Muscle of arm (tissue), 12 donors: Measurements from ENCODE around the gene NOXO1. TPM values are rescaled to one million over a fixed set of nuclear protein-coding genes. Genes with fewer than 3 reads are reported as not detected.
"Not testable (repeated sequence)": the region's sequence is repeated elsewhere in the genome, so short reads cannot be mapped to it uniquely, and the experiment has no call there.

Experiments
- DNase-seq: peaks from one replicate; pipeline ENCODE4 v3.0.0-alpha.2; 2013
- polyA plus RNA-seq, 12 donors: library from polyadenylated mRNA; unstranded; fragments of 120-200 nt; gene quantifications; one replicate each; pipeline ENCODE4 v1.2.1, GENCODE V29; 2013; ENCODE audit not compliant: insufficient read length in 12 of 12

Gene NOXO1
- polyA plus RNA-seq, 12 donors, result 0.38 to 1.4 (median 0.74) TPM; not detected in 3

GRCh38 chr16:1962161-1963153 is 18.8 kb downstream of the NOXO1 start:
- not testable (repeated sequence) for DNase-seq

GRCh38 chr16:1961651-1962067 is 19.6 kb downstream of the NOXO1 start:
- DNase-seq, result no peak

- DNase-seq, result no peak
Observed at GRCh38 chr16:1960665-1961630, 20.3 kb downstream of the NOXO1 start.

- peak; percentile 94 for DNase-seq
Observed at GRCh38 chr16:1959269-1960039, 21.8 kb downstream of the NOXO1 start, which contains the start of gene NDUFB10. Gene NDUFB10 (plus strand): TSS chr16:1959538. CDS start chr16:1959625, 87 bp downstream.

- no peak for DNase-seq
Observed at GRCh38 chr16:1958715-1959268, 22.5 kb downstream of the NOXO1 start.

- DNase-seq, result not testable (repeated sequence)
Observed at GRCh38 chr16:1958143-1958491, 23.2 kb downstream of the NOXO1 start.

- not testable (repeated sequence) for DNase-seq
Observed at GRCh38 chr16:1957434-1958142, 23.7 kb downstream of the NOXO1 start.

- no peak for DNase-seq
Observed at GRCh38 chr16:1953734-1954133, 27.5 kb downstream of the NOXO1 start.

- DNase-seq, result no peak
Observed at GRCh38 chr16:1950559-1950958, 30.7 kb downstream of the NOXO1 start.

- DNase-seq, result no peak
Observed at GRCh38 chr16:1950047-1950446, 31.2 kb downstream of the NOXO1 start.

- no peak for DNase-seq
Observed at GRCh38 chr16:1949507-1949906, 31.8 kb downstream of the NOXO1 start.

- DNase-seq, result no peak
Observed at GRCh38 chr16:1947369-1947670, 33.9 kb downstream of the NOXO1 start.

GRCh38 chr16:1946495-1947368 is 34.5 kb downstream of the NOXO1 start:
- DNase-seq, result no peak

GRCh38 chr16:1945559-1946391 is 35.5 kb downstream of the NOXO1 start:
- no peak for DNase-seq

- no peak for DNase-seq
Observed at GRCh38 chr16:1944612-1945199, 36.6 kb downstream of the NOXO1 start.

GRCh38 chr16:1942810-1943726 is 38.2 kb downstream of the NOXO1 start, which contains the start of gene MSRB1:
Gene MSRB1 (minus strand): TSS chr16:1943199. CDS start chr16:1943156, 43 bp downstream.
- peak; percentile 98 for DNase-seq
